Measurements from ENCODE around the gene HSPA14.

Gene HSPA14

DNA sequence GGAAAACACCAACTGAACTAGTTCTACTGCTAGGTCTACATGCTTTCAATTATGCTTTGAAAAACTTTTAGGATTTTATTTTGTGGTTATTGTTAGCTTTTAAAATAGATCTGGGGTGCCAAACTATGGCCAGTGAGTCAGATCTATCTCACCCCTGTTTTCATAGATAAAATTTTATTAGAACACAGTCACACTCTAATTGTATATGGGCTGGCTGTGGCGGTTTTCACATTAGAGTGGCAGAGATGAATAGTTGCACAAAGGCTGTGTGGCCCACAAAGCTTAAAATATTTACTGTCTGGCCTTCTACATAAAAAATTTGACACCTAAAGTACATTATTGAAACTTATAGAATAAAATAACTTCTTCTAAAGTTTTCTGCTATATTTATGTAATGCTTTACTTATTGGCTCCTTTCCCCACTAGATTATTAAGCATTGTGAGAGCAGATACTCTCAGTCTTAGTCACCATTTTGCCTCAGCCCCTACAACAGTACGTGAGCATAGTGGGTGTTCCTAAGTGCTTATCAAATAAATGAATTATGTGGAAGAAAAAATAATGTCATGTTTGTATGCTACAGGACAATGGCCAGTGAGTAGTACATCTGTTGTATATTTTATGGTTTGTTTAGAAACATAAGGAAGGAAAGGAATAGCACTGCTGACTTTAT lies 35.1 kb downstream of the HSPA14 start:
- Histone ChIP-seq H3K9me3 (ENCODE audit: insufficient read depth, low read depth, low read length) (no peaks in the 10 kb centered on the region), H3K9ac (ENCODE audit: low read depth, low read length) (no peak overlapping the region), H3K4me1 (ENCODE audit: insufficient read depth, low read length) (peaks cover 13% of the 10 kb centered on the region), H3K27ac (ENCODE audit: low read length) (no peak overlapping the region), H3K36me3 (ENCODE audit: insufficient read depth, low read depth, low read length) (peaks cover 42% of the 10 kb centered on the region), H3K4me3 (ENCODE audit: low read length) (no peak overlapping the region), H3K27me3 (ENCODE audit: insufficient read depth, low read length) (no peaks in the 10 kb centered on the region)

DNA sequence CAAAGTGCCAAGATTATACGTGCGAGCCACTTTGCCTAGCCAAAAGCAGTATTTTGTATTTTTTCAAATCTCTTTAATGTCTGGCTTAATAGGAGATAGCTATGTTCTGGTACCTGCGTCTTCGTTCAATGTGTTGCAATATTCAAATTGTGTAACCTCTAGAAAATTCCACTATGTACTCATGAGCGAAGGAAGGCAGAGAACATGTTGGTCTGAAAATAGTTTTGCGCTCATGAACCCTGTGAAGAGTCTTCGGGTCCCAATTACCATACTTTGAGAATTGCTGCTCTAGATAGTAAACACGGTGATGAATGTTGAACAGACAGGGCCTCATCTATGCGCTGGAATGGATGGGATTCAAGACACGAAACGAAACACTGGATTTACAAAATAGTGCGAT lies 37.8 kb downstream of the HSPA14 start:
- no peak overlapping the region for H3K27ac ChIP-seq (ENCODE audit: low read length)
- H3K27me3 ChIP-seq (ENCODE audit: insufficient read depth, low read length): no peaks in the 10 kb centered on the region
- H3K9me3 ChIP-seq (ENCODE audit: insufficient read depth, low read depth, low read length): no peaks in the 10 kb centered on the region
- no peak overlapping the region for H3K4me3 ChIP-seq (ENCODE audit: low read length)
- H3K9ac ChIP-seq (ENCODE audit: low read depth, low read length): no peak overlapping the region
- peaks cover 14% of the 10 kb centered on the region for H3K36me3 ChIP-seq (ENCODE audit: insufficient read depth, low read depth, low read length)
- peaks cover 17% of the 10 kb centered on the region for H3K4me1 ChIP-seq (ENCODE audit: insufficient read depth, low read length)

DNA sequence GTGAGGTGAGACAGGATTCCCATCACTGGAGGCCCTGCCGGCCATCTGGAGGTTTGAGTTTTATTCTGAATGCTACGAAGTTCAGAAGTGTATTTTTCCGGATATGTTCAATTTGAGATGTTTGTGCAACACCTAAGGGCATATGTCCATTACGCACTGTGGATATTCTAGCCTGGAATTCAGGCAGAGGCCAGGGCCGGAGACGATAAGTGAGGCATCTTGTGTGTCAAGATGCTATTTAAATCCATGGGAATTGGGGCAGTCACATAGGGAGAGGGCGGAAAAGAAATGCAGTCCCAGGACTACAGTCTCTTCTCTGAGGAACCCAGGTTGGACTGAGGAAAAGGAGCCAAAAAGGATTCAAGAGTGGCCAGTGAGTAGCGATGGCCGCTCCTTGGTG lies 38.7 kb downstream of the HSPA14 start:
- no peak overlapping the region for H3K27ac ChIP-seq (ENCODE audit: low read length)
- peak overlapping the region; percentile 83 for H3K4me3 ChIP-seq (ENCODE audit: low read length)
- H3K9me3 ChIP-seq (ENCODE audit: insufficient read depth, low read depth, low read length): no peaks in the 10 kb centered on the region
- peaks cover 14% of the 10 kb centered on the region; the same call in 1 of the 2 replicates for H3K36me3 ChIP-seq (ENCODE audit: insufficient read depth, low read depth, low read length)
- no peaks in the 10 kb centered on the region for H3K27me3 ChIP-seq (ENCODE audit: insufficient read depth, low read length)
- peaks cover 17% of the 10 kb centered on the region for H3K4me1 ChIP-seq (ENCODE audit: insufficient read depth, low read length)
- H3K9ac ChIP-seq (ENCODE audit: low read depth, low read length): peak overlapping the region; percentile 99; the same call in 1 of the 2 replicates

DNA sequence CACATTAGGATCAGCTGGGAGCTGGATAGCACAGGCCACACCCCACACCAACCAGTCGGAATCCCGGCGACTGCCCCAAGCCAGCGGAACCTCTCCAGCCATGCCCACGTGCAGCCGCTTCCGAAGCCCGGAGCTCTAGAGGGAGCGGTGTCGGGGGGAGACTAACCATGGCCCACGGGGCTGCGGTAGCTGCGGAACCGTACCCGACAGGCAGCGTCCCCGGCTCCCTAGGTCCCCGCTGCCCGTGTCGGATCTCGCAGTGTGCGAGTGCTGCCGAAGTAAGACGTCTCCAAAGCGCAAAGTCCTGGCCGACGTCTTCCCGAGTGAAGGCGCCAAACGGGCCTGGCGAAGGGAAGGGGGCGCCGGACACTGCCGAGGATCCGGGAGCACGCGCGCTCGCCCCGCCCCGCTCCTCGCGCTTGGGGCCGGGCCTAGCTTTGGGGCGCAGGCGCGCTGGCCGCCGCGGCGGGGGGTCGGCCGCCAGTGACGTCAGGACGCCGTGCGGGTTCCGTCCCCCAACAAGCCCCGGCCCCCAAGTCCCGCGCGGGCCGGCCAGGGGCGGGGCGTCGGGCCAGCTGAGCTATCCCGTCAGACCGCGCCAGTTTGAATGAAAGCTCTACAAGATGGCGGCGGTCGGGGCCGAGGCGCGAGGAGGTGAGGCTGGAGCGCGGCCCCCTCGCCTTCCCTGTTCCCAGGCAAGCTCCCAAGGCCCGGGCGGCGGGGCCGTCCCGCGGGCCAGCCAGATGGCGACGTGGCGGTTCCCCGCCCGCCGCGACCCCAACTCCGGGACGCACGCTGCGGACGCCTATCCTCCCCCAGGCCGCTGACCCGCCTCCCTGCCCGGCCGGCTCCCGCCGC lies 40.4 kb downstream of the HSPA14 start, which contains the start of gene SUV39H2:
SUV39H2 (plus strand) TSS at position 601 of the 858 bp plus-strand sequence; CDS start at position 624, 23 bp downstream.
- H3K9me3 ChIP-seq (ENCODE audit: insufficient read depth, low read depth, low read length): no peaks in the 10 kb centered on the region
- peak within 1 kb of the TSS; percentile 83 for H3K4me3 ChIP-seq (ENCODE audit: low read length)
- H3K27ac ChIP-seq (ENCODE audit: low read length): peak within 1 kb of the TSS; percentile 94
- peaks cover 17% of the 10 kb centered on the region for H3K4me1 ChIP-seq (ENCODE audit: insufficient read depth, low read length)
- peak within 1 kb of the TSS; percentile 99 for H3K9ac ChIP-seq (ENCODE audit: low read depth, low read length)
- H3K27me3 ChIP-seq (ENCODE audit: insufficient read depth, low read length): no peaks in the 10 kb centered on the region
- H3K36me3 ChIP-seq (ENCODE audit: insufficient read depth, low read depth, low read length): peaks cover 16% of the 10 kb centered on the region

DNA sequence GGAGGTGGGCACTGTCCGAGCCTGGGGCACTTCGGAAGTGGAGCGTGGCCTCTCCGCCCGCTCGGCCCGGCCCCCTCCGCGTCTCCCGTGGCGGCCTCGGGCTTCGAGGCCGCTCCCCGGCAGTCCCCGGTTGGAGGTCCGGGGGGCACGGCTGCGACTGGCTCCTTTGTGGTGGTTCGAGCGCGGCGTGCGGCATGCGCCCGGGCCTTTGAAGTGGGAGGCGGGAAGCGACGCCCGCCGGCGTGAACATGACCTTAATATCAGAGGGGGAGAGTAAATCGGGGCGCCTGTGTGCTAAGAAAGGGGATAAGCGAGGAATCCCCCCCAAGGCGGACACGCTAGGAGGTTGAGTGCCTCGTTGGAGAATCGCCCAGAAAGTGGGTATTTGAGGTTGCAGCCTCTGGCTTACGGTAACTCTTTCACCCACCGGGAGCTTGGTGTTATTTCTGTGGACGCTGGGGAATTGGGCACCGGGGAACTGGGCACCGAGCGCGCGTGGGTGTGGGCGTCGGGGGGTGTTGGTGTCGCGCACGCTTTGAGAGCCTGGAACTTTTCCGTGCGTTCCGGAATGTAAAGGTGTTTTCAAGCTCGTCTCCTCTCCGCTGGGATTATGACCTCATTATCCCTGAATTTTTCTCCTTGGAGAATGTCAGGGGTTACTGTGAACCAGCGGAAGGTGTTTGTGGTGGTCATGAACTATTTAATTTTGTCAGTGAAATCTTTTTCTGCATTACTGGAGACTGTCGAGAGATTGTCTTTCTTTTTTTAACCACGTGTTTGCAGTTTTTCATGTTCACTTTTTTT lies 41.2 kb downstream of the HSPA14 start:
- peak overlapping the region; percentile 68 for H3K27ac ChIP-seq (ENCODE audit: low read length)

DNA sequence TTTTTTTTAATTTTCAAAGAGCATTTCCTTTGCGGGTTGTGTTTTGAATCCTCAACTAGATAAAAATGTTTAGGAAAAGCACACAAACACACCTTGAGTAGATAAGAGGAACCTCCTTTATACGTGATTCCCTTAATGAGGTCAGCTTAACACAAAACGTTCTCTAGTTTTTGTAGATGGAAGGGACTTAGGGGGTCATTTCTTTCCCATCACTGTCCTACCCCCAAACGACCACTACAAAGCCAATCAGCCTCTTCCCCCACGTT lies 41.8 kb downstream of the HSPA14 start:
- H3K9me3 ChIP-seq (ENCODE audit: insufficient read depth, low read depth, low read length): no peaks in the 10 kb centered on the region
- H3K27me3 ChIP-seq (ENCODE audit: insufficient read depth, low read length): no peaks in the 10 kb centered on the region
- peaks cover 17% of the 10 kb centered on the region for H3K4me1 ChIP-seq (ENCODE audit: insufficient read depth, low read length)
- peak overlapping the region; percentile 96; the same call in 1 of the 2 replicates for H3K9ac ChIP-seq (ENCODE audit: low read depth, low read length)
- H3K36me3 ChIP-seq (ENCODE audit: insufficient read depth, low read depth, low read length): peaks cover 29% of the 10 kb centered on the region
- H3K27ac ChIP-seq (ENCODE audit: low read length): no peak overlapping the region
- H3K4me3 ChIP-seq (ENCODE audit: low read length): peak overlapping the region; percentile 83

More for the DNA sequence above, 41.2 kb downstream of the HSPA14 start:
- no peaks in the 10 kb centered on the region for H3K27me3 ChIP-seq (ENCODE audit: insufficient read depth, low read length)
- H3K4me1 ChIP-seq (ENCODE audit: insufficient read depth, low read length): peaks cover 17% of the 10 kb centered on the region
- peak overlapping the region; percentile 96 for H3K9ac ChIP-seq (ENCODE audit: low read depth, low read length)
- no peaks in the 10 kb centered on the region for H3K9me3 ChIP-seq (ENCODE audit: insufficient read depth, low read depth, low read length)
- H3K36me3 ChIP-seq (ENCODE audit: insufficient read depth, low read depth, low read length): peaks cover 24% of the 10 kb centered on the region
- H3K4me3 ChIP-seq (ENCODE audit: low read length): peak overlapping the region; percentile 83

DNA sequence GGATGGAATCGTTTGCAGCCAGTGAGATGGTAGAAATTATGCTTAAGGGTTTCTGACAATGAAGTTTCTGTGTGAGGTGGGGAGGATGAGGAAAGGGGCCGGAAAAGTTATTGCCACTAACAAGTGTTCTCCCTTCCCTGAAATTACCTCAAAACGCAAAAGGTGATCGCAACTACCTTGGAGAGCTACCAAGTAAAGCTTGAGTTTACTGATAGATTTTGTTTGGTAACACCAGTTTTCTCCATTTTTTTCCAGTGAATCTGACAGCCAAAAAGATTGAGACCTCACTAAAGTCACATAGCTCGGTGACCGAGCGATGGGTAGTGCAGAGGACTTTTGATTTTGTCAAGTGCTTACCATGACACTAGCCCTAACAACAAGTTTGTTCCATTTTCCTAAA lies 42.1 kb downstream of the HSPA14 start:
- Histone ChIP-seq H3K9ac (ENCODE audit: low read depth, low read length) (peak overlapping the region; percentile 96; the same call in 1 of the 2 replicates), H3K4me1 (ENCODE audit: insufficient read depth, low read length) (peaks cover 17% of the 10 kb centered on the region), H3K27me3 (ENCODE audit: insufficient read depth, low read length) (no peaks in the 10 kb centered on the region), H3K4me3 (ENCODE audit: low read length) (peak overlapping the region; percentile 83), H3K27ac (ENCODE audit: low read length) (no peak overlapping the region), H3K9me3 (ENCODE audit: insufficient read depth, low read depth, low read length) (no peaks in the 10 kb centered on the region), H3K36me3 (ENCODE audit: insufficient read depth, low read depth, low read length) (peaks cover 33% of the 10 kb centered on the region)

DNA sequence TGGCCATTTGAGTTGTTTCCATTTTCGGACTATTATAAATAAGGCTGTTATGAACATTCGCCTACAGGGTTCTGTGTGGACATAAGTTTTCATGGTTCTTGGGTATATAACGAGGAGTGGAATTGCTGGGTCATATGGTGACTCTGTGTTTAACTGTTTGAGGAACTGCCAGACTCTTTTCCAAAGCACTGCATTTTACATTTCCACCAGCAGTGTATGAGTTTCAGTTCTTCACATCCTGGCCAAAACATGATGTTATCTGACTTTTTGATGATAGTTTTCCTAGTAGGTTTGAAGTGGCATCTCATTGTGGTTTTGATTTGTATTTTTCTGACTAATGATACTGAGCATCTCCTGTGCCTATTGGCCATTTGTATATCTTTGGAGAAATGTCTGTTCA lies 46.0 kb downstream of the HSPA14 start:
- Histone ChIP-seq H3K9ac (ENCODE audit: low read depth, low read length) (no peak overlapping the region), H3K27ac (ENCODE audit: low read length) (no peak overlapping the region), H3K9me3 (ENCODE audit: insufficient read depth, low read depth, low read length) (no peaks in the 10 kb centered on the region), H3K27me3 (ENCODE audit: insufficient read depth, low read length) (no peaks in the 10 kb centered on the region), H3K36me3 (ENCODE audit: insufficient read depth, low read depth, low read length) (peaks cover 61% of the 10 kb centered on the region), H3K4me3 (ENCODE audit: low read length) (no peak overlapping the region), H3K4me1 (ENCODE audit: insufficient read depth, low read length) (peaks cover 4% of the 10 kb centered on the region; the same call in 1 of the 2 replicates)

DNA sequence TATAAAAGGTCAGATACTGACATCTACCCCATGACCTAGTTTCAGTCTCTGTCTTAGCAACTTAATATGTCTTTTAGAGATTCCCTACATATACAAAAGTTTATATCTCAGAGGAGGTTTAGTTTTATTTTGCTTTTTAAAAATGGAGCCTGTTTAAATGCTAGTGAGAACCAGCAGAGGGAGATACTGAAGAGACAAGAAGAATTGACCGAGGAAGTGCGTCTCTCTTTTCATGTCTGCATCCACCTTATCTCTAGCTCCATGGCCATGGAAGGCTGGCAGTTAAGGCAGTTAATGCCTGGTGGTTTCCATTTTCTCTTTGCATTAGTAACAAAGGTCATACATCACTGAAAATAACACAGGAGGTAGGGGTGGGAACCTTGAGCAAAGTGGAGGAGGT lies 51.2 kb downstream of the HSPA14 start:
- no peaks in the 10 kb centered on the region for H3K27me3 ChIP-seq (ENCODE audit: insufficient read depth, low read length)
- peaks cover 44% of the 10 kb centered on the region for H3K36me3 ChIP-seq (ENCODE audit: insufficient read depth, low read depth, low read length)
- no peak overlapping the region for H3K4me3 ChIP-seq (ENCODE audit: low read length)
- H3K9ac ChIP-seq (ENCODE audit: low read depth, low read length): no peak overlapping the region
- no peaks in the 10 kb centered on the region for H3K4me1 ChIP-seq (ENCODE audit: insufficient read depth, low read length)
- no peaks in the 10 kb centered on the region for H3K9me3 ChIP-seq (ENCODE audit: insufficient read depth, low read depth, low read length)
- no peak overlapping the region for H3K27ac ChIP-seq (ENCODE audit: low read length)

DNA sequence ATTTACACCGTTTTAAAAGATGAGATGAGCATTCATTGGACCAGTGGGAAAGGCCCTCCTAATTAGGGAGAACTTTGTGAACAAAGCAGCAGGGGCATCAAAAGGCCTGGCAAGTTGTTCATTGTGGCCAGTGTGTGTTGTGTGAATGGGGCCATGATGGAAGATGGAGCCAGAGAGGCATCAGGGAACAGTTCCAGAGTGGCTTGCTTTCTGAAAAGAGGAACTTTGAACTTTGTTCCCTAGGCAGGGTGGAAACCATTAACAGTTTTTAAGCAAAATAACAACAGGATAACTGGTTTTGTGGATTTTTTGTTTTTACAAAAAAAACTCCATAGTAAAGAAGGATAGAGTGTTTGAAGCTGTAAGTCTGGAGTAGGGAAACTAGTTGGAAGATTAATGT lies 53.0 kb downstream of the HSPA14 start:
- no peak overlapping the region for H3K4me3 ChIP-seq (ENCODE audit: low read length)
- H3K27me3 ChIP-seq (ENCODE audit: insufficient read depth, low read length): no peaks in the 10 kb centered on the region
- H3K36me3 ChIP-seq (ENCODE audit: insufficient read depth, low read depth, low read length): peaks cover 27% of the 10 kb centered on the region
- no peaks in the 10 kb centered on the region for H3K4me1 ChIP-seq (ENCODE audit: insufficient read depth, low read length)
- no peaks in the 10 kb centered on the region for H3K9me3 ChIP-seq (ENCODE audit: insufficient read depth, low read depth, low read length)
- H3K27ac ChIP-seq (ENCODE audit: low read length): no peak overlapping the region
- H3K9ac ChIP-seq (ENCODE audit: low read depth, low read length): no peak overlapping the region

DNA sequence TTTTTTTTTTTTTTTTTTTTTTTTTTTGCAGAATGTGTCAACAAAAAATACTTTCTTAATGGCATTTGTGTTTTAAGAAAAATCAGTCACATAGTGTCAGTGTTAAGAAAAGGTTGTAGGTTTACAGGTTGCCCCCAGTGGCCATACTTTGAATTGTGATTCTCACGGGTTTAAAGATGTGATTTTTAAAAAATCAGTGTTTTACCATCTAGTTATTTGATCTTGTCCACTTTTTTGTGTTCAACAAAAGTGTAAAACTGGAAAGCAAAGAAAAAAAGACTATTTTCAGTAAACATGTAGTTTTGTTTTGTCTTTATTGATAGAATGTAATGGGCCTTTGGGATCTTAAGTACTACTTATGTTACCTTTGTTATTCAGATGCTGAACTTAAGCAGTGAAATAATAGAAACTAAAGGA lies 66.2 kb downstream of the HSPA14 start:
- Histone ChIP-seq H3K27me3 (ENCODE audit: insufficient read depth, low read length) (no peaks in the 10 kb centered on the region), H3K27ac (ENCODE audit: low read length) (no peak overlapping the region), H3K9me3 (ENCODE audit: insufficient read depth, low read depth, low read length) (peaks cover 13% of the 10 kb centered on the region), H3K4me3 (ENCODE audit: low read length) (no peak overlapping the region), H3K9ac (ENCODE audit: low read depth, low read length) (no peak overlapping the region), H3K36me3 (ENCODE audit: insufficient read depth, low read depth, low read length) (peaks cover 97% of the 10 kb centered on the region), H3K4me1 (ENCODE audit: insufficient read depth, low read length) (no peaks in the 10 kb centered on the region)
